DMS 273 treated with DMSO at 0.1 percent for 48 hours (cell line): ENCODE data around the gene ZNF133.
"Not testable (repeated sequence)": the region's sequence is repeated elsewhere in the genome, so short reads cannot be mapped to it uniquely, and the experiment has no call there.

ENCODE experiments used
- DNase-seq: peaks from one replicate; lab custom pipeline; 2025; lab: John Stamatoyannopoulos, UW

ZNF133 gene

GRCh38 chr20:18284805-18285533, 3.4 kb upstream of the ZNF133 start:
- no peak for DNase-seq

- no peak for DNase-seq
Observed at GRCh38 chr20:18287546-18287914, 797 bp upstream of the ZNF133 start.

- no peak for DNase-seq
Observed at GRCh38 chr20:18288749-18289267, 481 bp downstream of the ZNF133 start.

- no peak for DNase-seq
Observed at GRCh38 chr20:18289306-18289705, 979 bp downstream of the ZNF133 start.

- no peak for DNase-seq
Observed at GRCh38 chr20:18299364-18299763, 11.0 kb downstream of the ZNF133 start.

- no peak for DNase-seq
Observed at GRCh38 chr20:18304618-18305017, 16.3 kb downstream of the ZNF133 start.

GRCh38 chr20:18307301-18307700, 19.0 kb downstream of the ZNF133 start:
- no peak for DNase-seq

GRCh38 chr20:18310051-18310450, 21.7 kb downstream of the ZNF133 start:
- DNase-seq: no peak

GRCh38 chr20:18310592-18310991, 22.3 kb downstream of the ZNF133 start:
- DNase-seq: no peak

- no peak for DNase-seq
Observed at GRCh38 chr20:18312723-18313122, 24.4 kb downstream of the ZNF133 start.

- no peak for DNase-seq
Observed at GRCh38 chr20:18313411-18313810, 25.1 kb downstream of the ZNF133 start.

GRCh38 chr20:18314786-18315406, 26.6 kb downstream of the ZNF133 start:
- DNase-seq: no peak

- DNase-seq: no peak
Observed at GRCh38 chr20:18316166-18316565, 27.8 kb downstream of the ZNF133 start.

GRCh38 chr20:18321316-18321715, 33.0 kb downstream of the ZNF133 start:
- no peak for DNase-seq

GRCh38 chr20:18321976-18322950, 33.9 kb downstream of the ZNF133 start:
- DNase-seq: no peak

GRCh38 chr20:18323705-18324104, 35.4 kb downstream of the ZNF133 start:
- no peak for DNase-seq

- no peak for DNase-seq
Observed at GRCh38 chr20:18324596-18325089, 36.3 kb downstream of the ZNF133 start.

GRCh38 chr20:18326990-18327389, 38.7 kb downstream of the ZNF133 start:
- no peak for DNase-seq

GRCh38 chr20:18331694-18332093, 43.4 kb downstream of the ZNF133 start:
- DNase-seq: no peak

GRCh38 chr20:18349749-18350148, 61.4 kb downstream of the ZNF133 start:
- DNase-seq: not testable (repeated sequence)

GRCh38 chr20:18359854-18360253, 71.5 kb downstream of the ZNF133 start:
- DNase-seq: no peak

GRCh38 chr20:18360635-18361034, 72.3 kb downstream of the ZNF133 start:
- no peak for DNase-seq
